Liver (tissue), 9 donors: ENCODE measurements around the gene UACA. TPM values are rescaled to one million over a fixed set of nuclear protein-coding genes. Genes with fewer than 3 reads are reported as not detected.

ENCODE experiments used
- DNase-seq: peaks from one replicate; pipeline ENCODE4 v3.0.0-alpha.2; 2017; ENCODE audit warnings: low spot score
- H3K27ac ChIP-seq, 2 donors: one replicate each; pipeline ENCODE4 v1.7.0; 2013; ENCODE audit warnings: inconsistent platforms in 2 of 2, low read length in 2 of 2, control low read depth in 1 of 2, low read depth in 1 of 2, mild to moderate bottlenecking in 1 of 2
- H3K27me3 ChIP-seq, 4 donors: one replicate each; pipeline versions ENCODE4 v1.6.1 to v1.7.0; 2013; ENCODE audit warnings: low read length in 3 of 4, inconsistent platforms in 1 of 4, mild to moderate bottlenecking in 1 of 4, moderate library complexity in 1 of 4; ENCODE audit not compliant: control insufficient read depth in 4 of 4, insufficient read depth in 4 of 4
- H3K36me3 ChIP-seq, 4 donors: one replicate each; pipeline versions ENCODE4 v1.6.1 to v1.7.0; 2013; ENCODE audit warnings: low read length in 3 of 4, mild to moderate bottlenecking in 3 of 4, low read depth in 1 of 4, moderate library complexity in 1 of 4; ENCODE audit not compliant: control insufficient read depth in 4 of 4, insufficient read depth in 3 of 4
- H3K4me1 ChIP-seq, 4 donors: one replicate each; pipeline versions ENCODE4 v1.6.1 to v1.7.0; 2013; ENCODE audit warnings: low read length in 3 of 4, mild to moderate bottlenecking in 3 of 4, moderate library complexity in 1 of 4; ENCODE audit not compliant: control insufficient read depth in 4 of 4, insufficient read depth in 4 of 4
- H3K4me3 ChIP-seq, 3 donors: one replicate each; pipeline versions ENCODE4 v1.6.1 to v1.7.0; 2013; ENCODE audit warnings: low read length in 3 of 3, control low read depth in 1 of 3, low read depth in 1 of 3, mild to moderate bottlenecking in 1 of 3
- H3K9ac ChIP-seq, 2 donors: one replicate each; pipeline ENCODE4 v1.7.0; 2013; ENCODE audit warnings: low read length in 2 of 2, mild to moderate bottlenecking in 2 of 2, moderate library complexity in 2 of 2, control low read depth in 1 of 2, low read depth in 1 of 2
- H3K9me3 ChIP-seq, 4 donors: one replicate each; pipeline versions ENCODE4 v1.6.1 to v1.7.0; 2013; ENCODE audit warnings: low read length in 3 of 4; ENCODE audit not compliant: control insufficient read depth in 4 of 4
- EGR1 ChIP-seq, 2 donors: IDR thresholded peaks; 2 replicates each; pipeline ENCODE4 v1.6.1; 2016 to 2018; ENCODE audit warnings: antibody characterized with exemption in 2 of 2, low read depth in 2 of 2
- FOXA1 ChIP-seq: IDR thresholded peaks from 2 replicates; pipeline ENCODE4 v1.6.1; 2016; ENCODE audit warnings: antibody characterized with exemption
- FOXA2 ChIP-seq: IDR thresholded peaks from 2 replicates; pipeline ENCODE4 v1.6.1; 2016; ENCODE audit warnings: antibody characterized with exemption
- GABPA ChIP-seq, 2 donors: IDR thresholded peaks in 1 of 2; conservative IDR thresholded peaks in 1 of 2; 2 replicates each; pipeline ENCODE4 v1.6.1; 2016; ENCODE audit warnings: antibody characterized with exemption in 2 of 2, mild to moderate bottlenecking in 1 of 2, moderate library complexity in 1 of 2
- HNF4A ChIP-seq, 2 donors: conservative IDR thresholded peaks; 2 replicates each; pipeline ENCODE4 v1.6.1; 2016; ENCODE audit warnings: antibody characterized with exemption in 2 of 2, mild to moderate bottlenecking in 2 of 2
- HNF4G ChIP-seq: IDR thresholded peaks from 2 replicates; pipeline ENCODE4 v1.6.1; 2016; ENCODE audit warnings: antibody characterized with exemption
- JUND ChIP-seq, 2 donors: IDR thresholded peaks; 2 replicates each; pipeline ENCODE4 v1.6.1; 2016; ENCODE audit warnings: antibody characterized with exemption in 2 of 2
- NR2F2 ChIP-seq: IDR thresholded peaks from 2 replicates; pipeline ENCODE4 v1.6.1; 2016; ENCODE audit warnings: antibody characterized with exemption
- RAD21 ChIP-seq, 2 donors: IDR thresholded peaks; 2 replicates each; pipeline ENCODE4 v1.6.1; 2016; ENCODE audit warnings: antibody characterized with exemption in 2 of 2, mild to moderate bottlenecking in 2 of 2
- REST ChIP-seq: IDR thresholded peaks from 2 replicates; pipeline ENCODE4 v1.6.1; 2016; ENCODE audit warnings: antibody characterized with exemption, mild to moderate bottlenecking
- RXRA ChIP-seq, 2 donors: IDR thresholded peaks; 2 replicates each; pipeline ENCODE4 v1.6.1; 2017 to 2018; ENCODE audit warnings: antibody characterized with exemption in 2 of 2, mild to moderate bottlenecking in 1 of 2
- SP1 ChIP-seq: IDR thresholded peaks from 2 replicates; pipeline ENCODE4 v1.6.1; 2018; ENCODE audit warnings: antibody characterized with exemption, mild to moderate bottlenecking
- TAF1 ChIP-seq: conservative IDR thresholded peaks from 2 replicates; pipeline ENCODE4 v1.6.1; 2016; ENCODE audit warnings: antibody characterized with exemption, mild to moderate bottlenecking
- YY1 ChIP-seq: IDR thresholded peaks from 2 replicates; pipeline ENCODE4 v1.6.1; 2016; ENCODE audit warnings: antibody characterized with exemption, mild to moderate bottlenecking
- ZBTB33 ChIP-seq: IDR thresholded peaks from 2 replicates; pipeline ENCODE4 v1.6.1; 2016; ENCODE audit warnings: antibody characterized with exemption
- WGBS: extraction: QIAGEN DNeasy Blood & Tissue Kit; methylation state at CpG from one replicate; pipeline ENCODE4 v1.1.7; 2013; 5-methylcytosine and 5-hydroxymethylcytosine counted together
- polyA plus RNA-seq, 2 donors: library from polyadenylated mRNA; stranded (reverse) in 1 of 2; unstranded in 1 of 2; fragments of 200-250 nt in 1 of 2; fragments of >200 nt in 1 of 2; fragmentation: Nextera tagmentation in 1 of 2; extraction: Ambion mirVana in 1 of 2; gene quantifications; one replicate each; pipeline versions ENCODE4 v1.2.1 to v1.2.3, GENCODE V29; 2013 to 2015
- total RNA-seq, 2 donors: library from RNA; depleted of rRNA; stranded (reverse); fragments of >200 nt; gene quantifications; one replicate each; pipeline ENCODE4 v1.2.3, GENCODE V29; 2014
- TF ChIP-seq, protein P1 (sequence below): IDR thresholded peaks from 2 replicates; pipeline ENCODE4 v1.6.1; 2016; ENCODE audit warnings: antibody characterized with exemption
- TF ChIP-seq, protein P2 (sequence below): IDR thresholded peaks from 2 replicates; pipeline ENCODE4 v1.6.1; 2016; ENCODE audit warnings: antibody characterized with exemption
- TF ChIP-seq, protein P3 (sequence below): fragments of 150-350 bp; IDR thresholded peaks from 2 replicates; pipeline ENCODE4 v1.5.1; 2017; ENCODE audit warnings: improper control_type of control experiment, low read depth, low read length; ENCODE audit not compliant: missing input control
- donor health status: healthy.
- donor health status: healthy.
- donor health status: healthy.
- donor health status: healthy.
- donor health status: healthy.

Gene UACA
- total and polyA plus RNA-seq, 4 donors: 3.9 to 16.0 (median 10.0) TPM

DNA sequence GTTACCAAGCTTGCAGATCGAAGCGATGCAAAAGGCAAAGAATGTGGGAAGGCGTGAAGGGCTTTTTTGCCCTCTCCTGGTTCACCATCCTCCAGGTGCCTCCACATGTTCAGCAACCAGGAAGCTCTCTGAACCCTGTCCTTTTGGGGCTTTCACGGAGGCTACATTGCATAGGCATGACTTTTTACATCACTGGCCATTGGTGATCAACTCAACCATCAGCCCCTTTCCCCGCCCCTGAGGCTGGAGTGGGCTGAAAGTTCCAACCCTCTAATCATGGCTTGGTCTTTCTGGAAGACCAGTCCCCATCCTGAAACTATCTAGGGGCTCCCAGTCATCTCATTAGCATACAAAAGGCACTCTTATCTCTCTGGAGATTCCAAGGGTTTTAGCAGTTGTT is 52.6 kb downstream of the UACA start:
- Histone ChIP-seq H3K27ac (no peak overlapping the region), H3K4me3 (no peak overlapping the region), H3K27me3 (no peaks in the 10 kb centered on the region), H3K9ac (no peak overlapping the region), H3K4me1 (peaks cover 0 to 13% (median 5%) of the 10 kb centered on the region in 4 donors), H3K9me3 (no peaks in the 10 kb centered on the region), H3K36me3 (no peaks in the 10 kb centered on the region)
- TF ChIP-seq ZBTB33 (no peak), GABPA (IDR thresholded peaks at IDR 0.05 in 1 of 2, conservative IDR thresholded peaks at IDR 0.05 in 1 of 2) (no peak), SP1 (no peak), FOXA2 (no peak), HNF4G (no peak), YY1 (no peak), HNF4A (conservative IDR thresholded peaks at IDR 0.05) (no peak), FOXA1 (no peak), RXRA (IDR thresholded peaks at IDR 0.05) (no peak), TAF1 (no peak), NR2F2 (no peak), REST (no peak), EGR1 (IDR thresholded peaks at IDR 0.05; ENCODE audit: low read depth in 2 of 2) (no peak)
- no peak for DNase-seq
- WGBS: 95% methylated on average over 5 of the region's 5 CpGs

GRCh38 chr15:70708839-70709238 is 54.5 kb downstream of the UACA start:
- Histone ChIP-seq H3K27ac (no peak overlapping the region), H3K36me3 (no peaks in the 10 kb centered on the region), H3K27me3 (no peaks in the 10 kb centered on the region), H3K4me3 (no peak overlapping the region), H3K9ac (no peak overlapping the region), H3K4me1 (peaks cover 4 to 11% (median 8%) of the 10 kb centered on the region in 4 donors), H3K9me3 (no peaks in the 10 kb centered on the region)
- TF ChIP-seq FOXA1 (no peak), RAD21 (IDR thresholded peaks at IDR 0.05) (no peak), GABPA (IDR thresholded peaks at IDR 0.05 in 1 of 2, conservative IDR thresholded peaks at IDR 0.05 in 1 of 2) (no peak), REST (no peak), ZBTB33 (no peak), RXRA (IDR thresholded peaks at IDR 0.05) (no peak), SP1 (no peak), JUND (IDR thresholded peaks at IDR 0.05) (no peak), FOXA2 (no peak), EGR1 (IDR thresholded peaks at IDR 0.05; ENCODE audit: low read depth in 2 of 2) (no peak), HNF4A (conservative IDR thresholded peaks at IDR 0.05) (no peak), HNF4G (no peak), YY1 (no peak), TAF1 (no peak), NR2F2 (no peak)
- TF ChIP-seq, protein P1, sequence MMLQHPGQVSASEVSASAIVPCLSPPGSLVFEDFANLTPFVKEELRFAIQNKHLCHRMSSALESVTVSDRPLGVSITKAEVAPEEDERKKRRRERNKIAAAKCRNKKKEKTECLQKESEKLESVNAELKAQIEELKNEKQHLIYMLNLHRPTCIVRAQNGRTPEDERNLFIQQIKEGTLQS: no peak
- TF ChIP-seq, protein P2, sequence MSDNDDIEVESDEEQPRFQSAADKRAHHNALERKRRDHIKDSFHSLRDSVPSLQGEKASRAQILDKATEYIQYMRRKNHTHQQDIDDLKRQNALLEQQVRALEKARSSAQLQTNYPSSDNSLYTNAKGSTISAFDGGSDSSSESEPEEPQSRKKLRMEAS: no peak
- TF ChIP-seq, protein P3, sequence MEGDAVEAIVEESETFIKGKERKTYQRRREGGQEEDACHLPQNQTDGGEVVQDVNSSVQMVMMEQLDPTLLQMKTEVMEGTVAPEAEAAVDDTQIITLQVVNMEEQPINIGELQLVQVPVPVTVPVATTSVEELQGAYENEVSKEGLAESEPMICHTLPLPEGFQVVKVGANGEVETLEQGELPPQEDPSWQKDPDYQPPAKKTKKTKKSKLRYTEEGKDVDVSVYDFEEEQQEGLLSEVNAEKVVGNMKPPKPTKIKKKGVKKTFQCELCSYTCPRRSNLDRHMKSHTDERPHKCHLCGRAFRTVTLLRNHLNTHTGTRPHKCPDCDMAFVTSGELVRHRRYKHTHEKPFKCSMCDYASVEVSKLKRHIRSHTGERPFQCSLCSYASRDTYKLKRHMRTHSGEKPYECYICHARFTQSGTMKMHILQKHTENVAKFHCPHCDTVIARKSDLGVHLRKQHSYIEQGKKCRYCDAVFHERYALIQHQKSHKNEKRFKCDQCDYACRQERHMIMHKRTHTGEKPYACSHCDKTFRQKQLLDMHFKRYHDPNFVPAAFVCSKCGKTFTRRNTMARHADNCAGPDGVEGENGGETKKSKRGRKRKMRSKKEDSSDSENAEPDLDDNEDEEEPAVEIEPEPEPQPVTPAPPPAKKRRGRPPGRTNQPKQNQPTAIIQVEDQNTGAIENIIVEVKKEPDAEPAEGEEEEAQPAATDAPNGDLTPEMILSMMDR: no peak
- 72% methylated on average over 3 of the region's 3 CpGs for WGBS
- DNase-seq: no peak
